ENCODE measurements around the gene NOX3.

- TF ChIP-seq CTCF (IDR thresholded peaks at IDR 0.05; ENCODE audit: low read depth, low read length, poor library complexity, severe bottlenecking) (no peak), EZH2phosphoT487 (IDR thresholded peaks at IDR 0.05; ENCODE audit: borderline replicate concordance, low read length) (no peak)
Observed at GRCh38 chr6:155472886-155473285, 17.2 kb upstream of the NOX3 start.

Data from DOHH2 (cell line).